ENCODE measurements around the gene ADGRV1. TPM values are rescaled to one million over a fixed set of nuclear protein-coding genes. Genes with fewer than 3 reads are reported as not detected.
"Not testable (repeated sequence)": the region's sequence is repeated elsewhere in the genome, so short reads cannot be mapped to it uniquely, and the experiment has no call there.

ADGRV1 gene
- total RNA-seq, 5 donors from 2014 or later (not counting 1 experiment from before 2014, with no cell fraction given): 0.68 to 1.6 (median 1.2) TPM; not detected in 1

GRCh38 chr5:90565491-90565890 lies 6.9 kb downstream of the ADGRV1 start:
- Histone ChIP-seq H3K4me3 (ENCODE audit: control insufficient read depth in 1 of 2, extremely low read depth in 1 of 2, low read length in 1 of 2) (no peak overlapping the region), H3K27me3 (replicated peaks in 1 of 2; ENCODE audit: control insufficient read depth in 2 of 2, extremely low read depth in 1 of 2, insufficient read depth in 2 of 2, low read length in 1 of 2) (peaks cover 2 to 7% of the 10 kb centered on the region in 2 experiments), H3K4me1 (ENCODE audit: control insufficient read depth in 1 of 2, extremely low read depth in 1 of 2, insufficient read depth in 2 of 2, low read length in 2 of 2) (no peaks in the 10 kb centered on the region), H3K36me3 (ENCODE audit: control insufficient read depth in 2 of 2, extremely low read depth in 1 of 2, insufficient read depth in 1 of 2, low read length in 1 of 2) (no peaks in the 10 kb centered on the region), H3K9me3 (no peaks in the 10 kb centered on the region), H3K27ac (ENCODE audit: low read length) (no peak overlapping the region)
- ChIA-PET POLR2A (no interaction called here), CTCF (no interaction called here)
- 89% methylated on average over 1 of the region's 3 CpGs for WGBS (ENCODE audit: insufficient coverage)
- H3K4me3 Mint-ChIP-seq: no peak overlapping the region
- H3K9me3 Mint-ChIP-seq: peaks cover 0 to 8% (median 8%) of the 10 kb centered on the region in 3 donors
- no peak overlapping the region for H3K27ac Mint-ChIP-seq
- no peaks in the 10 kb centered on the region for H3K4me1 Mint-ChIP-seq
- H3K36me3 Mint-ChIP-seq: no peaks in the 10 kb centered on the region
- H3K27me3 Mint-ChIP-seq: peaks cover 21 to 41% of the 10 kb centered on the region in 2 donors
- DNase-seq (no peak), ATAC-seq (replicated peaks in 1 of 4) (no peak)

DNA sequence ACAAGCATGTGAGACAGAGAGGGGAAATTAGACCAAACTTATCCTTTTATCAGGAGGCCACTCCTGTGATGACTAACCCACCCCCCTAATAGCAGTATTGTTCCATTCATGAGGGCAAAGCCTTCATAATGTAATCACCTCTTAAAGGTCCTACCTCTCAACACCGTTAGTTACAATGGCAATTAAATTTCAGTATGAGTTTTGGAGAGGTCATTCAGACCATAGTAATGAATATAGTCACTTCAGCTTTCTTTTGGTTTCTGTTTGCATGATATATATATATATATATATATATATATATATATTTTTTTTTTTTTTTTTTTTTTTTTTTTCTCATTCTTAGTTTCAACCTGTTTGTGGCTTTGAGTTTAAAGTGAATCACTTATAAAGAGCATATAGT lies 10.5 kb downstream of the ADGRV1 start:
- H3K4me3 Mint-ChIP-seq: no peak overlapping the region

DNA sequence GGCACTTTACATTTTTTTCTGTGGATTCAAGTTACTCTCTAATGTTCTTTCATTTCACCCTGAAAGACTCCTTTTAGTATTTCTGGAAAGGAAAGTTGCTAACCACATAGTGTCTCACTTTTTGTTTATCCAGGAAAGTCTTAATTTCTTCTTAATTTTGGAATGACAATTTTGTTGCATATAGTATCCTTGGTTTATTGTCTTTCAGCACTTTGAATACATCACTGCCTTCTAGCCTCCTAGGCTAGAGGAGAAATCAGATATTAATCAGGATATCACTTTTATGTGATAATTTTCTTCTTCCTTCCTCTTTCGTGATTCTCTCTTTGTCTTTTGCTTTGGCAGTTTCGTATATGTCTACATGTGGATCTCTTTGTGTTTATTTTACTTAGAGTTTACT lies 11.4 kb downstream of the ADGRV1 start:
- peaks cover 24 to 28% of the 10 kb centered on the region in 2 donors for H3K27me3 Mint-ChIP-seq

More for the DNA sequence above, 10.5 kb downstream of the ADGRV1 start:
- Histone ChIP-seq H3K9me3 (no peaks in the 10 kb centered on the region), H3K27me3 (replicated peaks in 1 of 2; ENCODE audit: control insufficient read depth in 2 of 2, extremely low read depth in 1 of 2, insufficient read depth in 2 of 2, low read length in 1 of 2) (peaks cover 0 to 2% of the 10 kb centered on the region in 2 experiments), H3K36me3 (ENCODE audit: control insufficient read depth in 2 of 2, extremely low read depth in 1 of 2, insufficient read depth in 1 of 2, low read length in 1 of 2) (no peaks in the 10 kb centered on the region), H3K4me1 (ENCODE audit: control insufficient read depth in 1 of 2, extremely low read depth in 1 of 2, insufficient read depth in 2 of 2, low read length in 2 of 2) (no peaks in the 10 kb centered on the region), H3K27ac (ENCODE audit: low read length) (no peak overlapping the region), H3K4me3 (ENCODE audit: control insufficient read depth in 1 of 2, extremely low read depth in 1 of 2, low read length in 1 of 2) (no peak overlapping the region)
- Mint-ChIP-seq H3K36me3 (no peaks in the 10 kb centered on the region), H3K27me3 (peaks cover 20 to 28% of the 10 kb centered on the region in 2 donors), H3K4me1 (no peaks in the 10 kb centered on the region), H3K27ac (no peak overlapping the region), H3K9me3 (peaks cover 0 to 9% (median 8%) of the 10 kb centered on the region in 3 donors)
- ChIA-PET POLR2A (no interaction called here), CTCF (no interaction called here)
- DNase-seq (no peak), ATAC-seq (replicated peaks in 1 of 4) (no peak)
- WGBS (ENCODE audit: insufficient coverage): no CpG with 5 or more reads among the region's 1 CpG

DNA sequence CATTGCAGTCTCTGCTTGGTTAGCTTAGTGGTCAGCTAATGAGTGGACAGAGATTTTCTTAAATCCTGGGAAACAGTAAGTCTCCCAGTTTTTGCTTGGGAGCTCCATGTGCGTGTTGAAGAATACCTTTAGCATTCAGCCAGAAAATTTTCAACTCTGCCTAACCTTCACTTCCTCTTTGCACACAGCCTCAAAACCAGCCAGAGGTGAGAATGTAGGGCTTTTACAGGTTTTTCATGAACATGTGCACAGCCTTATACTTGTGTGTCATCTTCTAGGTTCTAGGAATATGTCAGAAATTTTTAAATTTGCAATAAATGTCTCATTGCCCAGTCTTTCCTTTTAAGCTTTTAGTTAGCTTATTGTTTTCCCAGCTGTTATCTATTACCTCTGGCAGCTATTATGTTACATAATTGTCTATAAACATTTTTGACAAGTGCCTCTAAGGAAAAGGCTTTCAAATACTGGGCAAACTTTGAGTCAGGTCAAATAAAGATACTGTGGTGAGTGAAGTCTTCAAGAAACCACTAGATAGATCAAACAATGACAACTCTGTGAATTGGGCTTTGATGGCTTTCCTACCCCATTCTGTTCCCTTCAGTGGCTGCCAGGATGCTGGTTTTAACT lies 12.7 kb downstream of the ADGRV1 start:
- Histone ChIP-seq H3K4me1 (ENCODE audit: control insufficient read depth in 1 of 2, extremely low read depth in 1 of 2, insufficient read depth in 2 of 2, low read length in 2 of 2) (no peaks in the 10 kb centered on the region), H3K4me3 (ENCODE audit: control insufficient read depth in 1 of 2, extremely low read depth in 1 of 2, low read length in 1 of 2) (no peak overlapping the region), H3K27ac (ENCODE audit: low read length) (no peak overlapping the region), H3K27me3 (replicated peaks in 1 of 2; ENCODE audit: control insufficient read depth in 2 of 2, extremely low read depth in 1 of 2, insufficient read depth in 2 of 2, low read length in 1 of 2) (peaks cover 0 to 2% of the 10 kb centered on the region in 2 experiments), H3K9me3 (no peaks in the 10 kb centered on the region), H3K36me3 (ENCODE audit: control insufficient read depth in 2 of 2, extremely low read depth in 1 of 2, insufficient read depth in 1 of 2, low read length in 1 of 2) (no peaks in the 10 kb centered on the region)
- H3K27me3 Mint-ChIP-seq: peaks cover 22 to 28% of the 10 kb centered on the region in 2 donors
- no peaks in the 10 kb centered on the region for H3K4me1 Mint-ChIP-seq
- no peaks in the 10 kb centered on the region for H3K36me3 Mint-ChIP-seq
- H3K27ac Mint-ChIP-seq: no peak overlapping the region
- H3K4me3 Mint-ChIP-seq: no peak overlapping the region
- H3K9me3 Mint-ChIP-seq: peaks cover 0 to 9% (median 4%) of the 10 kb centered on the region in 3 donors
- CTCF ChIA-PET: no interaction called here
- POLR2A ChIA-PET: no interaction called here
- DNase-seq: no peak
- WGBS (ENCODE audit: insufficient coverage): no CpG with 5 or more reads among the region's 1 CpG
- no peak for ATAC-seq (replicated peaks in 1 of 4)

More for the DNA sequence above, 11.4 kb downstream of the ADGRV1 start:
- Histone ChIP-seq H3K9me3 (no peaks in the 10 kb centered on the region), H3K27ac (ENCODE audit: low read length) (no peak overlapping the region), H3K36me3 (ENCODE audit: control insufficient read depth in 2 of 2, extremely low read depth in 1 of 2, insufficient read depth in 1 of 2, low read length in 1 of 2) (no peaks in the 10 kb centered on the region), H3K4me1 (ENCODE audit: control insufficient read depth in 1 of 2, extremely low read depth in 1 of 2, insufficient read depth in 2 of 2, low read length in 2 of 2) (no peaks in the 10 kb centered on the region), H3K4me3 (ENCODE audit: control insufficient read depth in 1 of 2, extremely low read depth in 1 of 2, low read length in 1 of 2) (no peak overlapping the region), H3K27me3 (replicated peaks in 1 of 2; ENCODE audit: control insufficient read depth in 2 of 2, extremely low read depth in 1 of 2, insufficient read depth in 2 of 2, low read length in 1 of 2) (peaks cover 0 to 2% of the 10 kb centered on the region in 2 experiments)
- ATAC-seq (replicated peaks in 1 of 4): no peak
- Mint-ChIP-seq H3K36me3 (no peaks in the 10 kb centered on the region), H3K27ac (no peak overlapping the region), H3K4me3 (no peak overlapping the region), H3K9me3 (peaks cover 0 to 9% (median 7%) of the 10 kb centered on the region in 3 donors), H3K4me1 (no peaks in the 10 kb centered on the region)
- DNase-seq: no peak
- POLR2A ChIA-PET: no interaction called here
- CTCF ChIA-PET: no interaction called here
- WGBS (ENCODE audit: insufficient coverage): no CpG with 5 or more reads among the region's 2 CpGs

- no peaks in the 10 kb centered on the region for H3K9me3 ChIP-seq
- ChIA-PET POLR2A (no interaction called here), CTCF (no interaction called here)
- no peak overlapping the region for H3K27ac ChIP-seq (ENCODE audit: low read length)
- Mint-ChIP-seq H3K27me3 (peaks cover 29 to 33% of the 10 kb centered on the region in 2 donors), H3K4me3 (no peak overlapping the region), H3K9me3 (peaks cover 0 to 13% (median 9%) of the 10 kb centered on the region in 3 donors), H3K27ac (no peak overlapping the region), H3K36me3 (no peaks in the 10 kb centered on the region), H3K4me1 (no peaks in the 10 kb centered on the region)
- H3K4me1 ChIP-seq (ENCODE audit: control insufficient read depth in 1 of 2, extremely low read depth in 1 of 2, insufficient read depth in 2 of 2, low read length in 2 of 2): no peaks in the 10 kb centered on the region
- WGBS (ENCODE audit: insufficient coverage): 87% methylated on average over 3 of the region's 5 CpGs
- H3K4me3 ChIP-seq (ENCODE audit: control insufficient read depth in 1 of 2, extremely low read depth in 1 of 2, low read length in 1 of 2): no peak overlapping the region
- H3K36me3 ChIP-seq (ENCODE audit: control insufficient read depth in 2 of 2, extremely low read depth in 1 of 2, insufficient read depth in 1 of 2, low read length in 1 of 2): no peaks in the 10 kb centered on the region
- DNase-seq: no peak
- ATAC-seq (replicated peaks in 1 of 4): no peak
- no peaks in the 10 kb centered on the region for H3K27me3 ChIP-seq (replicated peaks in 1 of 2; ENCODE audit: control insufficient read depth in 2 of 2, extremely low read depth in 1 of 2, insufficient read depth in 2 of 2, low read length in 1 of 2)
These were observed 17.1 kb downstream of the ADGRV1 start for GRCh38 chr5:90575712-90576111.

- H3K4me1 ChIP-seq (ENCODE audit: control insufficient read depth in 1 of 2, extremely low read depth in 1 of 2, insufficient read depth in 2 of 2, low read length in 2 of 2); CTCF ChIA-PET; H3K4me3 Mint-ChIP-seq; H3K27ac Mint-ChIP-seq; H3K27me3 ChIP-seq (replicated peaks in 1 of 2; ENCODE audit: control insufficient read depth in 2 of 2, extremely low read depth in 1 of 2, insufficient read depth in 2 of 2, low read length in 1 of 2); H3K4me1 Mint-ChIP-seq; H3K9me3 ChIP-seq; ATAC-seq (replicated peaks in 1 of 4); H3K27ac ChIP-seq (ENCODE audit: low read length); H3K4me3 ChIP-seq (ENCODE audit: control insufficient read depth in 1 of 2, extremely low read depth in 1 of 2, low read length in 1 of 2); DNase-seq; H3K36me3 Mint-ChIP-seq; POLR2A ChIA-PET; H3K36me3 ChIP-seq (ENCODE audit: control insufficient read depth in 2 of 2, extremely low read depth in 1 of 2, insufficient read depth in 1 of 2, low read length in 1 of 2): not testable (repeated sequence)
- no CpG with 5 or more reads among the region's 3 CpGs for WGBS (ENCODE audit: insufficient coverage)
- H3K27me3 Mint-ChIP-seq: peaks cover 31 to 33% of the 10 kb centered on the region in 2 donors
- H3K9me3 Mint-ChIP-seq: peaks cover 0 to 16% (median 9%) of the 10 kb centered on the region in 3 donors
These were observed 18.0 kb downstream of the ADGRV1 start for GRCh38 chr5:90576566-90576965.
